Effector memory CD4-positive, alpha-beta T cell (primary cell): ENCODE data around the gene SIDT2.

Experiments used
- DNase-seq, 3 donors: peaks; one replicate each; pipeline ENCODE4 v3.0.0-alpha.2; 2020
- H3K27ac ChIP-seq: 2 replicates; pipeline ENCODE4 v1.7.0; 2013; ENCODE audit warnings: mild to moderate bottlenecking, low read length, moderate library complexity; ENCODE audit not compliant: insufficient read depth, poor library complexity, severe bottlenecking
- H3K27me3 ChIP-seq: replicated peaks from 2 replicates; pipeline ENCODE4 v1.7.0; 2013; ENCODE audit warnings: mild to moderate bottlenecking, low read length; ENCODE audit not compliant: insufficient read depth, control insufficient read depth, poor library complexity, severe bottlenecking
- H3K36me3 ChIP-seq: 2 replicates; pipeline ENCODE4 v1.7.0; 2013; ENCODE audit warnings: mild to moderate bottlenecking, low read length, moderate library complexity; ENCODE audit not compliant: control insufficient read depth, insufficient read depth
- H3K4me1 ChIP-seq: 2 replicates; pipeline ENCODE4 v1.7.0; 2013; ENCODE audit warnings: low read length, mild to moderate bottlenecking; ENCODE audit not compliant: control insufficient read depth, insufficient read depth, poor library complexity, severe bottlenecking
- H3K4me3 ChIP-seq: 2 replicates; pipeline ENCODE4 v1.7.0; 2013; ENCODE audit warnings: low read length, low read depth, mild to moderate bottlenecking; ENCODE audit not compliant: insufficient read depth, poor library complexity, severe bottlenecking
- H3K9me3 ChIP-seq: 2 replicates; pipeline ENCODE4 v1.7.0; 2013; ENCODE audit warnings: mild to moderate bottlenecking, low read length, moderate library complexity; ENCODE audit not compliant: control insufficient read depth

Gene SIDT2

GRCh38 chr11:117188620-117189081, 10.1 kb downstream of the SIDT2 start:
- Histone ChIP-seq H3K9me3 (no peaks in the 10 kb centered on the region), H3K4me3 (no peak overlapping the region), H3K36me3 (peaks cover 24% of the 10 kb centered on the region), H3K27ac (no peak overlapping the region), H3K4me1 (no peaks in the 10 kb centered on the region), H3K27me3 (no peaks in the 10 kb centered on the region)
- no peak for DNase-seq

GRCh38 chr11:117189191-117189940, 10.8 kb downstream of the SIDT2 start:
- Histone ChIP-seq H3K4me1 (no peaks in the 10 kb centered on the region), H3K36me3 (peaks cover 24% of the 10 kb centered on the region), H3K4me3 (no peak overlapping the region), H3K27me3 (no peaks in the 10 kb centered on the region), H3K27ac (no peak overlapping the region), H3K9me3 (no peaks in the 10 kb centered on the region)
- DNase-seq, result no peak

GRCh38 chr11:117189941-117190544, 11.5 kb downstream of the SIDT2 start:
- H3K27me3 ChIP-seq, result no peaks in the 10 kb centered on the region
- H3K4me3 ChIP-seq, result no peak overlapping the region
- no peaks in the 10 kb centered on the region for H3K4me1 ChIP-seq
- H3K36me3 ChIP-seq, result peaks cover 24% of the 10 kb centered on the region
- no peak for DNase-seq
- H3K9me3 ChIP-seq, result no peaks in the 10 kb centered on the region
- no peak overlapping the region for H3K27ac ChIP-seq

GRCh38 chr11:117191680-117192400, 13.3 kb downstream of the SIDT2 start:
- H3K27me3 ChIP-seq, result no peaks in the 10 kb centered on the region

GRCh38 chr11:117192401-117192875, 13.9 kb downstream of the SIDT2 start:
- Histone ChIP-seq H3K27ac (no peak overlapping the region), H3K36me3 (peaks cover 24% of the 10 kb centered on the region), H3K9me3 (no peaks in the 10 kb centered on the region), H3K4me3 (no peak overlapping the region), H3K4me1 (no peaks in the 10 kb centered on the region), H3K27me3 (no peaks in the 10 kb centered on the region)
- DNase-seq, result no peak

More at GRCh38 chr11:117191680-117192400, 13.3 kb downstream of the SIDT2 start:
- Histone ChIP-seq H3K4me3 (no peak overlapping the region), H3K36me3 (peaks cover 24% of the 10 kb centered on the region), H3K27ac (no peak overlapping the region), H3K4me1 (no peaks in the 10 kb centered on the region), H3K9me3 (no peaks in the 10 kb centered on the region)
- DNase-seq, result no peak

- no peaks in the 10 kb centered on the region for H3K4me1 ChIP-seq
- no peak overlapping the region for H3K27ac ChIP-seq
- H3K4me3 ChIP-seq, result no peak overlapping the region
- H3K9me3 ChIP-seq, result no peaks in the 10 kb centered on the region
- no peaks in the 10 kb centered on the region for H3K27me3 ChIP-seq
- H3K36me3 ChIP-seq, result peaks cover 20% of the 10 kb centered on the region
- no peak for DNase-seq
Observed at GRCh38 chr11:117193130-117194020, 14.8 kb downstream of the SIDT2 start.

- Histone ChIP-seq H3K27ac (no peak overlapping the region), H3K36me3 (peaks cover 11% of the 10 kb centered on the region), H3K27me3 (no peaks in the 10 kb centered on the region), H3K4me3 (no peak overlapping the region), H3K9me3 (no peaks in the 10 kb centered on the region), H3K4me1 (no peaks in the 10 kb centered on the region)
- DNase-seq, result no peak
Observed at GRCh38 chr11:117194267-117194666, 15.7 kb downstream of the SIDT2 start.

GRCh38 chr11:117195258-117195657, 16.7 kb downstream of the SIDT2 start:
- Histone ChIP-seq H3K27me3 (no peaks in the 10 kb centered on the region), H3K27ac (no peak overlapping the region), H3K9me3 (no peaks in the 10 kb centered on the region), H3K4me3 (no peak overlapping the region), H3K4me1 (no peaks in the 10 kb centered on the region), H3K36me3 (peaks cover 6% of the 10 kb centered on the region)
- DNase-seq, result no peak

- Histone ChIP-seq H3K4me3 (no peak overlapping the region), H3K36me3 (peaks cover 6% of the 10 kb centered on the region)
Observed at GRCh38 chr11:117195761-117196160, 17.2 kb downstream of the SIDT2 start.

More at GRCh38 chr11:117195761-117196160, 17.2 kb downstream of the SIDT2 start:
- Histone ChIP-seq H3K4me1 (no peaks in the 10 kb centered on the region), H3K27ac (no peak overlapping the region), H3K9me3 (no peaks in the 10 kb centered on the region), H3K27me3 (no peaks in the 10 kb centered on the region)
- no peak for DNase-seq
